CMK (cell line): Measurements from ENCODE around the gene KLF1.

Source experiments
- DNase-seq: peaks from one replicate; pipeline ENCODE4 v3.0.0-alpha.2; 2010; ENCODE audit warnings: low read depth

KLF1 gene

GRCh38 chr19:12838182-12838885 is 48.7 kb downstream of the KLF1 start, which contains the start of gene MAST1:
Gene MAST1, plus strand, starts transcription at chr19:12838515. Its CDS starts 58 bp downstream, at chr19:12838573.
- no peak for DNase-seq

GRCh38 chr19:12837225-12837624 is 49.8 kb downstream of the KLF1 start:
- no peak for DNase-seq

DNA sequence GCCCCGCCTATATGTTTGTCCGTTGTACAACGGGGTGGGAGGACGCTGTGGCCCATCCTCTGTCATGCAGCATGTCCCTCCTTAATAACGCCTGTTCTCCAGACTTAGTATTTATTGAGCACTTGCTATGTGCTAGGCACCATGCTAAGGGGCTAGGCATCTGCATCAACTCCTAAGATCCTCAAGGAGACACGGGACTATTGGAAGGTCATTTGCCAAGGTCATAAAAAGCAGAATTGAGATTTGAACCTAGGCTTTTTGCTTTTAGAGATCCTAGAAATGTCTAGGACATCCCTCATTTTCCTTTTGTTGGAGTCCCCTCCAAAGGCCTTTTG is 50.5 kb downstream of the KLF1 start:
- no peak for DNase-seq

GRCh38 chr19:12834976-12835757 is 51.8 kb downstream of the KLF1 start:
- no peak for DNase-seq

DNA sequence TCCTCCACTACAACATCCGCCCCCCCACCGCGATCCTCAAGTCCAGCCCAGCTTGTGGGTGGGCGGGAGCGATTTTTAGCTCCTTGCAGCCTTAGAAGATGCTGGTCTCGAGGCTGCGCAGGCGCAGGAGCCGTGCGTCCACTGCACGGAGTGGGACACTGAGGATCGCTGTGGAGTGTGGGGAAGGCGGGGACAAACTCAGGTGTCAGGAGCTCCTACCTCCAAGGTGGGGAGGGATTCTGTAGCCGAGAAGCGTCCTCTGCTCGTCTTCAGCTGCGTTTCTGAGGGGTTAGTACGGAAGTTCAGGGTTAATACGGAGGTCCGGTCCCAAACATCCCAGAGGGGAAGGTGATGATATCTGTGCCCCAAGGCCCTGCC is 52.4 kb downstream of the KLF1 start, which contains the start of gene RTBDN:
Gene RTBDN, minus strand, starts transcription at position 14 of the 378 bp plus-strand sequence. CDS start 4,600 bp downstream, outside the sequence.
- no peak for DNase-seq
